NOMO-1 treated with DMSO at 0.1 percent for 48 hours (cell line): Measurements from ENCODE around the gene SGO2.
A peak's percentile ranks its signal among the peaks of the same experiment; 100 is the strongest.
"Not testable (repeated sequence)": the region's sequence is repeated elsewhere in the genome, so short reads cannot be mapped to it uniquely, and the experiment has no call there.

Source experiments
- DNase-seq: peaks from one replicate; lab custom pipeline; 2025; ENCODE audit not compliant: unreplicated experiment; lab: John Stamatoyannopoulos, UW

Gene SGO2

DNA sequence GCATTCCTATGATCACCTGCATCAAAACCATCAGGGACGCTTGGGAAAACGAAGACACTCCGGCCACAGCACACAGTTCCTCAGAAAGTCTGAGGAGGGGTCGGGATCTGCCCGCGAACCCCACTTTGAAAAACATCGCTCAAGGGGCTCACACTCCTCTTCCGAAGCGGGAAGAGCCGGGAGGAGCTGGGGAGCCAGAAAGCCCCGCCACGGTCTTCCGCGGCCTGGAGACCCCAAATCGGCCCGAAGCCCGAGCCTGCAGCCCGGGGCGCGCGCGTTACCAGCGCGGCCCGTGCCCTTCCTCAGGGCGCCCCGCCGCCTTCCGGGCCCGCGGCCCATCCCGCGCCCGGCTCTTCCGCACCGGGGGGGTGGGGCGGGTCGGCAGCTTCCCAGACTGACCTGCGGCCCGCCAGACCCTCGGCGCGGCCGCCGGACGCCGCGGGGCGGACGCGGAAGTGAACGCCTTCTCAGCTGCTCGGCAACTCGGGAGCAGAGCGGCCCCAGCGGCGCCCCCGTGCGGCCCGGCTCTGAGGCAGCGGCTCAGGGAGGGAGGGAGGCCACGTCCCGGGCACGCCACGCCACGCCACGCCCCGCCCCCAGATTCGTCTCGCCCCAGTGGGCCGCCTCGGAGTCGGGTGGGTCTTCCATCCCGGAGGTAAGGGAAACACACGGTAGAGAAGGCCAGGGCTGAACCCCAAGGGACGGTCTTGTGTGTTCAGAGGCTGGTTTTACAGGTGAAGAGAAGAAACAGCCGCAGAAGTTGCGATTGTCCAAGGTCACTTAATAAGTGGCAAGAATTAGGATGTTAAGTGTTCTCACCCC, 16.2 kb upstream of the SGO2 start, which contains the start of gene KCTD18:
Gene KCTD18, minus strand, starts transcription at position 457 of the 822 bp plus-strand sequence. CDS start 3,052 bp downstream, outside the sequence.
- peak; percentile 89 for DNase-seq

DNA sequence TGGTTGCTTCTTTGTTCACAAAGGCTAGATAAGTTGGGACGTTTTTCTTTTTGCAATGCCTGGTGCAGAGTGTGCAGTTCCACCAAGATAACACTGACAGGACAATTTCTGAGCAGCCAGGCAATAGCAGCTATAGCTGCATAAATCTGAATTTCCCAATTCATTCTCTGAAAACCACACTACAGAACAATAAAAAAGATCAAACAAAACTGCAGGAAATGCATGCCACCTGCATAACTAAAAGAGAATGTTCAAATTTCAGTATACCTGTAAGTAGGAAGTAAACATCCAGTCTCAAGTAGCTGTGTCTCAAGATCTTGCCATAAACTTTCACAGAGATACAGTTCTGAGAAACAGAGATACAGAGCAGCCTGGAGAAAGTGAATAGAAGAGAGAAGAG, 10.9 kb upstream of the SGO2 start:
- no peak for DNase-seq

DNA sequence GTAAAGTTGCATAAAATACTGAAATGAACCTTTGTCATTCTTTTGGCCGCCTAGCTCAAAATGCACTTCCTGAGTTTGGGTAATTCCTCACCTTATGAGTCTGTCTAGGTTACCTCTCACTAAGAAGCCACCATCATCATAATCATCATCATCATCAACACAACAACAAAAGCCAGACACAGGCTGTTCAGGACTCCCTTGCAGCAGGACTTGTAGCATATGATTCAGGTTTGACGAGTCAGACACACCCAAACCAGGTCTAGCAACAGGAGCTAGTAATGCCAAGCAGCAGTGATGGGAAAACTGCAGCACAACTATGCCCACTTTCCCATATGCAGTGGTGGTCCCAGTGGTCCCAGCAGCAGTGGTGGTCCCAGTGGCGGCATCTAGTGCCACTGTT, 2.8 kb upstream of the SGO2 start:
- no peak for DNase-seq

DNA sequence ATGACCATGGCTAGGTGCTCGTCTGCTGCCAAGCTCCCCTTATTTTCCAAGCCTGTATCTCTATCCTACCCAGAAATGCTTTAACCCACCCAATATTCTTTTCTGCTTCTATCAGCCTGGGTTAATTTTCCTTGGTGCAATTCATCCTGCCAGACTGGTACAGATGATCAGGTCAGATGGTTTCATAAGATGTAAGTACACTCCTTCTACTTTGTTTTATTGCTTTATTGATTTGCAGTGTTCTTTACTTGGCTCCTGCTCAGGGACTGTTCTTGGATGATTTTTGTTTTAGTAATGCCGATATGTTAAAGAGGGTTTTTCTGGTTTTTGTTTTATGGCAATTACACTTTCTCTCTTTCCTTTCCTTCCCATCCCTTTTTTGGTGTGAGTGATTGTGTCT, 2.4 kb upstream of the SGO2 start:
- DNase-seq, result no peak

DNA sequence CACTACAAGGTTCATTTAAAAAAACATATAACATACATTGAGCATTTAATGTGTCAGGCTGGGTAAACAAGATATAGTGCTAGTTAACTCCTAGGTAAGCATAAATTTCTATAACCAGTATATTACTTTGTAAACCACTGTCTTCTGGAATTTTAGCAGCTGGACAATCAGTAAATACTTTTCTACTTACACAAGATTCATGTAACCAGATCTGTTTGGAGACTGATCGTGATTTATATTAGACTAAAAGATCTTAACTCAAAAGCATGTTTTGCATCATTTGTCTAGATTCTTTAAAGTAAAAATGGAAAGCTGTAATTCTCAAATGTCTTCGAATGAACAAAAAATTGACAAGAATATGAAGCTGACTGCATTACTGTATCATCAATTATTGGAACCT, 941 bp upstream of the SGO2 start:
- DNase-seq, result no peak

DNA sequence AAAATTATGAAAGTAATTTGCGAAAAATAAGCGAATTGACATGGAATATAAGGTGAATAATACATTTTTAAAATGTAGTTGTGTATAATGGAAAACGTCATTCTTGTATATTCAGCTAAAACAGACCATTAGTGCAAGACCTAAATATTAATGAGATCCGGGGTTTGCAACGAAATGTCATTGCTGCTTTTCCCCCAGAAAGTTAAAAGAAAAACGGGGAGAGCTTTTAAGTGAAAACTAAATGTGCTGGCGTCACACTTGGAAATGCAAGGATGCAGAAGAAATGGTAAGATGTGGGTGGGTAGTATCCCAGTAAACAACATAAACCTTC, 491 bp upstream of the SGO2 start:
- DNase-seq, result no peak

DNA sequence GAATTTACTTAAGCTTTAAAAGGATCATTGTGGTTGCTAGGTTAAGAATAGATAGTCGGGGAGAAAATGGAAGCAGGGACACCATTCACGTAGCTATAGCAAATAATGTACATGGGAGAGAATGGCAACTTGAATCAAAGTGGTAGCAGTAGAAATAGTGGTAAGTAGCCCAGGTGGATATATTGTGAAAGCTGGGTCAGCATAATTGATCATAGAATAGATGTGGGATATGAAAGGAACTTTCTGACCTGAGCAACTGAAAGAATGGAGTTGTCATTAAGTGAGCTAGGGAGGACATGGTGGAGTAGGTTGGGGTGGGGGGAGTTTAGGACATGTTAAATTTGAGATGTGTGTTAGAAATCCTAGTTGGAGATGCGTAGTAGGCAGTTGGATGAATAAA, 2.2 kb downstream of the SGO2 start:
- DNase-seq, result no peak

DNA sequence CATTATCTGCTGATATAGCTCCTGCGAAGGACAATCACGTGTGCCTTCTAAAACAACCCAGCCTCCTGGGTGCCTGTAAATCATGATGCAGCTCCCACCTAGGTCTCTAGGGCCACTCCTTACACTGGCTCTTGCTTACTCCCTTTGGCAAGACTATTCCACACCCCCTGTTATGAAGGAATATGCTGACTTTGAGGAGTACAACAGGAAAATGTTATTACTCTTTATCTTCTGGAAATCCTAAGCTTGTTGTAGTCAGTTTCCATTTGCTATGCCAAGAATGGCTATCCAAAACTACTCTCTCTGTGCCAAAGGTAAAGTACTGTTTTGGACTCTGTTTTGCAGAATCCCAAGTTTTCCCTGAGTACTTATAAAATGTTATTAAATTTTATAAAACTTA, 7.7 kb downstream of the SGO2 start:
- DNase-seq, result no peak

DNA sequence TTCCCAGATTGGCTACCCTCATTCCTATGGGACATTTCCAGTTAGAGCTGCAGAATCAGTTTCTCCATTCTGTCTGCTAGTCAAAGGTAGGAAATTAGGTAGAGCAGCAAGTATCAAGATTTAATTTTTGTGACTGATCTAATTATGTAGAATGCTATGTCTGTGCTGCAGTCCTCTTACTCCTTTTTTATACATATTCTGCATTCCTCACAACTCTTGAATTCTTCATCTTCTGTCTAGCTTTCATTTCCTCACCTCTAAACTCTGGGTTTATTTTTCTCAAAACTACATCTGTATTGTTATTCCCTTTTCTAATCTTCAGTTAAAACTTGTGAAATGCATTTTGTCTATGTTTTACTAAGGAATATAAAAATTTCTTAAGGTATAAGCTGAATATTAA, 8.6 kb downstream of the SGO2 start:
- DNase-seq, result no peak

DNA sequence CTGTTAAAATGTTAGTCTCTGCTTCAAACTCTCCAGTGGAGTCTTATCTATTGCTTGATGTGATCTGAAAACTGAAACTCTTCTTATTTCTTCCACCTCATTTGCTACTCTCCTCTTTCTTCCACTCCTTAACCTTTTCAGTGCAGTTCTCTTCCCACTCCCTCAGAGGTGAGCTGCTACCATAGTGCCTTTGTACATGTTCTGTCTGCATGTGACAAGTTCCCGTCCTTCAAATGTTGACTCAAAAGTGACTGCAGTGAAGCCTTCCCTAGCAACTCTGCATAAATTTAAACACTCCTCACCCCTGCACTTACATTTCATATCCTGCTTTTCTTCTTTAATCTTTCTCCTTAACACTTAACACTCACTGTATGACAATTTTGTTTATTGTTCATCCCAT, 12.1 kb downstream of the SGO2 start:
- DNase-seq, result no peak

DNA sequence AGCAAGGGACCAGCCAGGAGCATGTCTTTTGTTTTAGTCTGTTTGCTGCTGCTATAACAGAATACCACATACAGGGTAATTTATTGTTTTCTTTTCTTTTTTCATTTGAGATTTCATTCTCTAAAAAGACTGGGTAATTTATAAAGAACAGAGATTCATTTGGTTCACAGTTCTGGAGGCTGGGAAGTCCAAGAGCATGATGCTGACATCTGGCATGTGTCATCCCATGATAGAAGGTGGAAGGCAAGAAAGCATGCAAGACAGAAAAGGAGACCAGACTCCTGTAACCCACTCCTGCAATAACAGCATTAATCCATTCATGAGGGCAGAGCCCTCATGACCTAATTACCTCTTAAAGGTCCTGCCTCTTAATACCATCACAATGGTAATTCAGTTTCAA, 14.8 kb downstream of the SGO2 start:
- no peak for DNase-seq

DNA sequence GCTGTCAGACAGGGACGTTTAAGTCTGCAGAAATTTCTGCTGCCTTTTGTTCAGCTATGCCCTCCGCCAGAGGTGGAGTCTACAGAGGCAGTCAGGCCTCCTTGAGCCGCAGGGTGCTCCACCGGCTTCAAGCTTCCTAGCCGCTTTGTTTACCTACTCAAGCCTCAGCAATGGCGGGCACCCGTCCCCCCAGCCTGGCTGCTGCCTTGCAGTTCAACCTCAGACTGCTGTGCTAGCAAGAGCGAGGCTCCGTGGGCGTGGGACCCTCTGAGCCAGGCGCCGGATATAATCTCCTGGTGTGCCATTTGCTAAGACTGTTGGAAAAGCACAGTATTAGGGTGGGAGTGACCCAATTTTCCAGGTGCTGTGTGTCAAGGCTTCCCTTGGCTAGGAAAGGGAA, 40.6 kb downstream of the SGO2 start:
- not testable (repeated sequence) for DNase-seq

DNA sequence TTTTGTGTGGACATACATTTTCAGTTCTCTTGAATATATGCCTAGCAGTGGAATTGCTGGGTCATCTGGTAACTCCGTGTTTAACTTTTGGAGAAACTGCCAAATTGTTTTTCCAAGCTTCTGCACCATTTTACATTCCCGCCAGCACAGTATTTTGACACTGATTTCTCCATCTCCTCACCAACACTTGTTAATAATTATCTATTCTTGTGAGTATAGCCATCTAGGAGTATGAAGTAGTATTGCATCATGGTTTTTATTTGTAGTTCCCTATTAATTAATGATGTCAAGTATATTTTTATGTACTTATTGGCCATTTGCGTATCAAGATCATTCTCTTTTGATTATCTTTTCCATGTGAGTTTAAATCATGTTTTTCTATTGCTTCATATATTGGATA, 41.9 kb downstream of the SGO2 start:
- no peak for DNase-seq

DNA sequence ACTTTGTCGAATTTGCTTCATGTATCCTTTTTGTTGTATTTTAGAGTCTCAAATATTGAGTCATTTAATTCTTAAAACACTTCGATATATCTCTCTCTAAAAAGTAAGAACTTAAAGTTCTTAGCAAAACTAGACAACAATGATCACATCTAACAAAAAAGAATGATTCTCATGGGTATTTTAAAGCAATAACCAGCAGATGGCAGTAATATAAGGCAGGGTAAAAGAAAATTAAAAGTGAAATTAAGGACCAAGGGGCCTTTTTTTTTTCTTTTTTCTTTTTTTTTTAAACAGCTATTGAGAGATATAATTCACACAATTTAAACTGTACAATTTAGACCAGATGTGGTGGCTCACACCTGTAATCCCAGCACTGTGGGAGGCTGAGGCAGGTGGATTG, 50.0 kb downstream of the SGO2 start:
- peak; percentile 16 for DNase-seq

DNA sequence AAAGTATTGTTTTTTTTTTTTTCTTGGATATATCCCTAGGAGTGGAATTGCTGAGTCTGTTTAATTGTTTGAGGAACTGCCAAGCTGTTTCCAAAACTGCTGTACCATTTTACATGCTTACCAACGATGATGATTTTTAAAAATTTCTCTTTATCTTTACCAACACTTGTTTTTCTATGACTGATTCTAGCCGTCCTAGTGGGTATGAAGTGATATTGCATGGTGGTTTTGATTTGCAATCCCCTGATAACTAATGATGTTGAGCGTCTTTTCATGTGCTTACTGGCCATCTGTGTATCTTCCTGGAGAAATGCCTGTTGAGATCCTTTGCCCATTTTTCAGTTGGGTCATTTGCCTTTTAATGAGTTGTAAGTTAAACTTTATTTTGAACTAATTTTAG, 51.0 kb downstream of the SGO2 start:
- DNase-seq, result no peak

DNA sequence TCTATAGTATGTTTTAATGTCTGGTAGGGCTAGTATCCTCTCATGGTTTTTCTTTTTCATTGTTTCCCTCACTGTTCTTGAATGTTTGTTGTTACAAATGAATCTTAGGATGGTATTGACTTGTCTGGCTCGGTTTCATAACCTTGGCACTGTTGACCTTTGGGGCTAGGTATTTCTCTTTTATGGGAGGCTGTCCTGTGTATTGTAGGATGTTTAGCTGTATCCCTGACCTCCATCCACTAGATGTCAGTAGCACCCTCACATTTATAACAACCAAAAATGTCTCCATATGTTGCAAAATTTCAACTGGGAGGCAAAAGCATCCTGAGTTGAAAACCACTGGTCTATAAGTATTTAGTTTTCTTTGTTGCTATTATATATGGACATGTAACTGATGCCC, 52.8 kb downstream of the SGO2 start:
- peak; percentile 33 for DNase-seq

DNA sequence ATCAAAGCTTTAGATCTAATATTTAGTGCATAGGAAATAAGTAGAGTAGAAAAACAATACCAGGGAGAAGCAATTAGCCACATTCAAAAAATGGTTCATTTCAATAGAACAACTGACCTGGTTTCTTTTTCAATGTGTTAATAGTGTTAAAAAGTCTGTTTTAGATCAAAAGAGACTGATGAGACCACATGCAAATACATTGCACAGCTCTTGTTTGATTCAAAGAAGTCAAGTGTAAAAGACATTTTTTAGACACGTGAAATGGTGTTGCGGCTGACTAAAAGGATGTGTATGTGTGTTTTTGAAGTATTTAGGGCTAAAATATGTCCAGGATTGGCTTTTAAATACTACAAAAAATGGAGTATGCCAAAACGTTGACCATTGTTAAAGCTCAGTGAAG, 58.6 kb downstream of the SGO2 start:
- no peak for DNase-seq

DNA sequence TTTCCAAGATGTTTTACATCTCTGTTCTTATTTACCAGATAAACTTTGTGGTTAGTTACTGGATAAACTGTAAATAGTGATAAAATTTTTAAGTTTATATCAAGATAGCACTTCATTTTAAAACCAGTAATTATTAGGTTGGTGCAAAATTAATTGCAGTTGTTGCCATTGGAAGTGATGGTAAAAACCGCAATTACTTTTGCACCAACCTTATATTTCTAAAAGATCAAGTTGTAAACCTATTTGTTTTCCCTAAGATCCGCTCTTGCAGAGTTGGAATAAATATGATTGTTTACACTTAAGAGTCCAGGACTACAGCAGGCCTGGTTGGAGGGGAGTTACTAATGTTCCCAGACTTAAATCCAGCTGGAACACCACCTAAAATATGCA, 59.3 kb downstream of the SGO2 start:
- no peak for DNase-seq

DNA sequence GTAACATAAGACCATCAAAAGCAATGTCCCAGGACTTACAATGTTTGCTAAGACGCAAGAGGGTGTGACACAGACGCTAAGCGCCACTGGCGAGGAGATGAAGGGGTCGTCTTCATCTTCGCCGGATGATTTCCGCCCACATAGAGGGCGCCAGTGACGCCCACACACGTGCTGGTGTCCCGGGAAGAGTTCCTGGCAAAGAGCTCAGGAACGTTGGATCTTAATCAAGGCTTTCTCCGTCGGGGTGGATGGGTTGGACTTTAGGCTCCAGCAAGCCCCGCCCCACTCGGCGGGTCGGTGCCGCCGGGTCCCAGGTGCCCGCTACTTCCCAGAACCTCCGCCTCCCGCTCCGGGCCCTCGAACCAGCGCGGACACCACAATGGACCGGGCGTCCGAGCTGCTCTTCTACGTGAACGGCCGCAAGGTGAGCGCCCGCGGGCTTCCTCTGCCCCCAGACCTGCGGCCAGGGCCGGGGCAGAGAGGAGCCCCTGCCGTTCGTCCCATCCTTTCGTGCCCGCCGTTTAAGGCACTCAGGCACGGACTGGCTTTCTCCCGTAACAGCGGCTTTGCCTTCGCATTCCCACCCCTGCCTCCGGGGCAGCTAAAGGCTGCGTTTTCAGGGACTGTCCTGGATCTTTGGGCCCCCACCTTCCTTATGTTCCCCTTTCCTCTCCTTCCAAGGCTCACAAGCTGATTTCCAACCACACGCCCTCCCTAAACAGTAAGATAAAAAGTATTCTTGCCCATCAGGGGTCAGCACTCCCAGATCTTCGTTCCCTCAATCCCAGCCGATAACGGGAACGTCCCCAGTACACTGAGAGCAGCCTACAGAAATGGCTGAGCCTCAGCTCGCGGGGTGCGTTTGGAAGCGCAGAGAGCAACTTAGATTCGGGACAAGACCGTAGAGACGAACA, 60.0 kb downstream of the SGO2 start, which contains the start of gene AOX1:
Gene AOX1, plus strand, starts transcription at position 285 of the 914 bp plus-strand sequence. Its CDS starts 95 bp downstream, at position 380.
- DNase-seq, result no peak

DNA sequence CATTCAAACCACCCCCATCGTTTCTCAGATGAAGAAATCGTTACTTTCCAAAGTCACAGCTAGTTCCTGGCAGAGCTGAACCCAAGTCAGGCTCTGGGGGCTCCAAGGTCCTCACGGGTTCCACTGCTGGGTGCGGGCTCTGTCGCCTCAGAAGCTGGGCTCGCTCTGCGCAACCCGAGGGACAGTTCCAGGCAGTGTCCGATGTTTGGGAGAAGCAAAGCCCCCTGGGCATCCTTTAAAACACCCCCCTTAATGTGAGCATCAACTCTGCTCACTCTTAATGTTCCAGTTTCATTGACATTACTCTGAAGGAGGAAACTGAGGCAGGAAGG, 60.6 kb downstream of the SGO2 start:
- no peak for DNase-seq

DNA sequence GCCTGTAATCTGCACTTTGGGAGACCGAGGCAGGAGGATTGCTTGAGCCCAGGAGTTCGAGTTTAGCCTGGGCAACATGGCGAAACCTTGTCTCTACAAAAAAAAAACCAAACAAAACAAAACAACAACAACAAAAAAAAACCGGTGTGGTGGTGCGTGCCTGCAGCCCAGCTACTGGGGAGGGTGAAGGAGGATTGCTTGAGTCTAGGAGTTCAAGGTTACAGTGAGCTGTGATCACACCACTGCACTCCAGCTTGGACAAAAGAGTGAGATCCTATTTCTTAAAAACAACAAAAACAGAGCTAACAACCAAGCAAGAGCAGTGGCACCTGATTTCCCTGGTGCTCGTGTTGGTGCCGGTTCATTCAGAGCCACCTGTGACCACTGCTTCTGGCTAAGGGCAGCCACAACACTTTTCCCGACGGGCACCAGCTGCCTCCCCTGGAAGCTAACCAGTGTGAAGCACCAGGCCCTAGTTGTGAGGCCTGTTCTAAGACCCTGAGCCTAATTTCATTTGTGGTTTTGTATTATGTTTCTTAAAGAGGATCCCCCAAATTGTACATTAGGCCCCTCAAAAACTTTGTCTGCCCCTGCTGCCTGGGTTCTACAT, 61.1 kb downstream of the SGO2 start:
- no peak for DNase-seq
